CD4-positive, alpha-beta T cell (primary cell): ENCODE data around the gene EEF1A1. TPM values are rescaled to one million over a fixed set of nuclear protein-coding genes. Genes with fewer than 3 reads are reported as not detected.
"Not testable (repeated sequence)": the region's sequence is repeated elsewhere in the genome, so short reads cannot be mapped to it uniquely, and the experiment has no call there.

Experiments used
- ATAC-seq: fragments of 200-7000 bp; cut with Tn5 transposase; one replicate; pipeline ENCODE4 v1.10.0; 2022; ENCODE audit warnings: mild to moderate bottlenecking; ENCODE audit not compliant: poor library complexity
- CTCF ChIA-PET: fragments of 350-600 bp; sonication (Branson Sonifier 250); formaldehyde crosslinking; loops from one replicate; lab custom pipeline; 2021; ENCODE audit warnings: antibody characterized with exemption, inconsistent platforms; lab: Charles Lee
- POLR2A ChIA-PET: fragments of 350-600 bp; sonication (Branson Sonifier 250); formaldehyde crosslinking; loops from one replicate; lab custom pipeline; 2021; ENCODE audit warnings: antibody characterized with exemption, inconsistent platforms; lab: Charles Lee
- DNase-seq, 14 experiments: peaks; one replicate each; pipeline ENCODE4 v3.0.0-alpha.2; 2013 to 2020; ENCODE audit warnings: mixed read lengths in 2 of 14
- H3K27ac ChIP-seq, 2 donors: one replicate each; pipeline versions ENCODE4 v1.5.1 to v1.7.0; 2013; ENCODE audit warnings: low read length in 2 of 2, low read depth in 1 of 2, mild to moderate bottlenecking in 1 of 2
- H3K27me3 ChIP-seq, 2 experiments: 1 replicate in 1 of 2; 2 replicates in 1 of 2; pipeline versions ENCODE4 v1.6.1 to v1.7.0; 2013; ENCODE audit warnings: low read length in 2 of 2, control low read depth in 1 of 2, mild to moderate bottlenecking in 1 of 2, moderate library complexity in 1 of 2; ENCODE audit not compliant: insufficient read depth in 2 of 2, control insufficient read depth in 1 of 2
- H3K36me3 ChIP-seq: one replicate; pipeline ENCODE4 v1.6.1; 2013; ENCODE audit warnings: low read length, control low read depth; ENCODE audit not compliant: insufficient read depth
- H3K4me1 ChIP-seq: one replicate; pipeline ENCODE4 v1.6.1; 2013; ENCODE audit warnings: low read length, control low read depth; ENCODE audit not compliant: insufficient read depth
- H3K4me3 ChIP-seq: one replicate; pipeline ENCODE4 v1.5.1; 2013; ENCODE audit warnings: mild to moderate bottlenecking, low read length, moderate library complexity
- H3K9me3 ChIP-seq, 2 experiments: 1 replicate in 1 of 2; 2 replicates in 1 of 2; pipeline versions ENCODE4 v1.6.1 to v1.7.0; 2013; ENCODE audit warnings: low read length in 2 of 2, mild to moderate bottlenecking in 2 of 2, control low read depth in 1 of 2, moderate library complexity in 1 of 2; ENCODE audit not compliant: control insufficient read depth in 1 of 2, insufficient read depth in 1 of 2
- H3K27ac Mint-ChIP-seq: one replicate; pipeline ENCODE4 v1.8.0; 2020; ENCODE audit warnings: mixed read lengths
- H3K27me3 Mint-ChIP-seq: one replicate; pipeline ENCODE4 v1.8.0; 2021; ENCODE audit warnings: mixed read lengths
- H3K36me3 Mint-ChIP-seq: one replicate; pipeline ENCODE4 v1.8.0; 2021; ENCODE audit warnings: low read depth, mixed read lengths
- H3K4me1 Mint-ChIP-seq: one replicate; pipeline ENCODE4 v1.8.0; 2021; ENCODE audit warnings: low read depth, mixed read lengths
- H3K4me3 Mint-ChIP-seq: one replicate; pipeline ENCODE4 v1.8.0; 2020; ENCODE audit warnings: mild to moderate bottlenecking, mixed read lengths
- H3K9me3 Mint-ChIP-seq: one replicate; pipeline ENCODE4 v1.8.0; 2020; ENCODE audit warnings: mixed read lengths
- CTCF ChIP-seq: fragments of 200-600 bp; IDR thresholded peaks from one replicate; pipeline ENCODE4 v1.8.0; 2022; ENCODE audit warnings: antibody characterized with exemption, mild to moderate bottlenecking
- intact Hi-C, 2 experiments: fragments of 100-400 bp; cut with DNase I in 1 of 2; cut with micrococcal nuclease in 1 of 2; formaldehyde crosslinking; loops; one replicate each; pipeline versions ENCODE4 v1.15.1 to v1.9.0; 2023 to 2025; cut with DNase I, micrococcal nuclease
- total RNA-seq, 174 experiments: library from RNA in 2 of 174; stranded (reverse) in 2 of 174; gene quantifications; one replicate each; pipeline ENCODE4 v1.2.3 and lab custom pipeline; 2021 to 2026

The EEF1A1 gene
- total RNA-seq, 2 experiments from 2014 or later: 15,669 to 16,465 TPM

- intact Hi-C loops: no loop called here
- Mint-ChIP-seq H3K27me3 (no peaks in the 10 kb centered on the region), H3K9me3 (no peaks in the 10 kb centered on the region), H3K36me3 (no peaks in the 10 kb centered on the region), H3K27ac (no peak overlapping the region), H3K4me3 (no peak overlapping the region), H3K4me1 (no peaks in the 10 kb centered on the region)
- POLR2A ChIA-PET: no interaction called here
- Histone ChIP-seq H3K9me3 (no peaks in the 10 kb centered on the region), H3K4me1 (no peaks in the 10 kb centered on the region), H3K27me3 (no peaks in the 10 kb centered on the region), H3K27ac (no peak overlapping the region), H3K4me3 (no peak overlapping the region), H3K36me3 (no peaks in the 10 kb centered on the region)
- CTCF ChIA-PET: no interaction called here
- no peak for ATAC-seq
- no peak for TF ChIP-seq CTCF
- DNase-seq: no peak
These were observed 26.2 kb upstream of the EEF1A1 start for GRCh38 chr6:73547036-73547435.

GRCh38 chr6:73542891-73543290, 22.1 kb upstream of the EEF1A1 start:
- Histone ChIP-seq H3K27ac (no peak overlapping the region), H3K4me3 (no peak overlapping the region), H3K27me3 (no peaks in the 10 kb centered on the region), H3K36me3 (no peaks in the 10 kb centered on the region), H3K9me3 (no peaks in the 10 kb centered on the region), H3K4me1 (no peaks in the 10 kb centered on the region)
- no peak for DNase-seq
- ChIA-PET CTCF (no interaction called here), POLR2A (interaction anchor here (1.5 kb wide), 1 partner anchor 19 kb away, joined by 6 read pairs; no protein-coding TSS in a partner anchor)
- TF ChIP-seq CTCF: no peak
- H3K36me3 Mint-ChIP-seq: no peaks in the 10 kb centered on the region
- no peaks in the 10 kb centered on the region for H3K27me3 Mint-ChIP-seq
- no peak for ATAC-seq
- no peaks in the 10 kb centered on the region for H3K4me1 Mint-ChIP-seq
- intact Hi-C loops: no loop called here
- H3K27ac Mint-ChIP-seq: no peak overlapping the region
- no peaks in the 10 kb centered on the region for H3K9me3 Mint-ChIP-seq
- no peak overlapping the region for H3K4me3 Mint-ChIP-seq

GRCh38 chr6:73542481-73542880, 21.6 kb upstream of the EEF1A1 start:
- H3K27ac Mint-ChIP-seq, intact Hi-C loops, CTCF ChIA-PET, H3K4me3 Mint-ChIP-seq, H3K27me3 Mint-ChIP-seq, H3K4me1 Mint-ChIP-seq, H3K27me3 ChIP-seq, ATAC-seq, H3K9me3 ChIP-seq, H3K9me3 Mint-ChIP-seq, H3K27ac ChIP-seq, H3K4me3 ChIP-seq, DNase-seq, H3K36me3 Mint-ChIP-seq, H3K36me3 ChIP-seq, H3K4me1 ChIP-seq: not testable (repeated sequence)
- POLR2A ChIA-PET: interaction anchor here (1.5 kb wide), 1 partner anchor 19 kb away, joined by 6 read pairs; no protein-coding TSS in a partner anchor
